Peyer's patch (tissue), 4 donors: ENCODE results near the gene NAA80.

Experiments used
- POLR2A ChIP-seq, 2 donors: fragments of 450-650 bp; IDR thresholded peaks; one replicate each; pipeline ENCODE4 v1.5.1; 2017; ENCODE audit warnings: antibody characterized with exemption in 2 of 2, mild to moderate bottlenecking in 2 of 2, moderate library complexity in 2 of 2
- TF ChIP-seq, protein P1 (sequence below), 6 experiments: fragments of 450-650 bp in 4 of 6; fragments of 200-600 bp in 2 of 6; sonication (generic) in 1 of 6; IDR thresholded peaks; one replicate each; pipeline ENCODE4 v1.5.1; 2017 to 2019; ENCODE audit warnings: antibody characterized with exemption in 6 of 6, mild to moderate bottlenecking in 3 of 6, moderate library complexity in 1 of 6

DNA sequence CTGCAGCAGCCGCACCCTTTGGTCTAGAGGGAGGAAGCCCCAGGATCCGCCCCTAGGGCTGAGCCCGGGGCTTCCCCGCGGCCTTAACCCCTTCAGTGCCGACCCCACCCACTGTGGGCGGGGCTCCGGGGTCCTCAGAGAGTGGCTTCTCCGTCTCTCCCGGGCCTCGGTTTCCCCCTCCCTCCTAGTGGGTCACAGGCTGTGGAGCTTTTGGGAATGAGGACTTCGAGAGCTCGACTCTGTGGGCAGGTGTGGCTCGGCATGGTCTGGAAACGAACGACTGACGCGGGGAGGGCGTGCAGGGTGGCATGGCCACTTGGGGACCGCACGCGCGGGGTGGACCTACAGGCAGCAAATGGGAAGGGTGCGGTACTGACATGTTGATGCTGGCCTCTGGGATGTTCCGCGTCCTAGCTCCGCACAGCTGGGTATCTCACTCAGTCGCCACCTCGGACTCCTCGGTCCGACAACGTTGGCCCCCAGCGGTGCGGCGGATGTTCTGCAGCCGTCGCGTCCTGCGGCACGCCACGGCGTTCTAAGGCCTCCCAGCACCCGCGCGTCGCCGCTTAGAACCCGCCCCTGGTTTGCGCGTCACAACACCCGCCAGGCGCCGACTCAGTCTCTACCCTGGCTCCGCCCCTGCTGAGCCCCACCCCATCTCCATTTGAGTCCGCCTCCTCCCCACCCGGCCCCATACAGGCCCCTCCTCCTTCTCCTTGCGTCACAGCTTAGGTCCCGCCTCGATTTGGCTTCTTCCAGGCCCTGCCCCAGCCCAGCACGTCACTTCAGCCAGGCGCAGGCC lies at the start of gene NAA80, which contains the start of gene HYAL3:
- TF ChIP-seq, protein P1, sequence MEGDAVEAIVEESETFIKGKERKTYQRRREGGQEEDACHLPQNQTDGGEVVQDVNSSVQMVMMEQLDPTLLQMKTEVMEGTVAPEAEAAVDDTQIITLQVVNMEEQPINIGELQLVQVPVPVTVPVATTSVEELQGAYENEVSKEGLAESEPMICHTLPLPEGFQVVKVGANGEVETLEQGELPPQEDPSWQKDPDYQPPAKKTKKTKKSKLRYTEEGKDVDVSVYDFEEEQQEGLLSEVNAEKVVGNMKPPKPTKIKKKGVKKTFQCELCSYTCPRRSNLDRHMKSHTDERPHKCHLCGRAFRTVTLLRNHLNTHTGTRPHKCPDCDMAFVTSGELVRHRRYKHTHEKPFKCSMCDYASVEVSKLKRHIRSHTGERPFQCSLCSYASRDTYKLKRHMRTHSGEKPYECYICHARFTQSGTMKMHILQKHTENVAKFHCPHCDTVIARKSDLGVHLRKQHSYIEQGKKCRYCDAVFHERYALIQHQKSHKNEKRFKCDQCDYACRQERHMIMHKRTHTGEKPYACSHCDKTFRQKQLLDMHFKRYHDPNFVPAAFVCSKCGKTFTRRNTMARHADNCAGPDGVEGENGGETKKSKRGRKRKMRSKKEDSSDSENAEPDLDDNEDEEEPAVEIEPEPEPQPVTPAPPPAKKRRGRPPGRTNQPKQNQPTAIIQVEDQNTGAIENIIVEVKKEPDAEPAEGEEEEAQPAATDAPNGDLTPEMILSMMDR (IDR thresholded peaks at IDR 0.05): peak in 5 of 6 experiments; percentile 13 to 69 (median 60)
- peak; percentile 91 to 97 for TF ChIP-seq POLR2A (IDR thresholded peaks at IDR 0.05)
